ENCODE results near the gene RETREG1.

DNA sequence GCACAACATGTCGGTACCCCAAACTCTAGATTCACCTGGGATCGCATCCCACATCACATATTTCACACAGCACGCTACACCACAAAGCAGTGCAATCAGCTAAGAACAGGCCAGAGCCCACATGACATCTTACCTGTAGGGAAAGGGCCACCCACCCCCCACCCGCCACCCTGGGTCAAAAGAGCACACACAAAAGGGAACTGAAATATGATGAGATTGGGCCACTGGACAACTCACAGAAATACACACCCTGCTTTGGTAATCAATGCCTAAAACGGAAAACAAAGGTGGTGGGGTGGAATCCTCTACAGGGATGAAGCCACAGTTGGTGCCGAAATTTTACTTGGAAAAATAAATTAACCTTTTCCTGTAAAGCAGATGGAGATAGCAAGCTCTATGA is 13.1 kb downstream of the RETREG1 start:
- TF ChIP-seq, protein P1, sequence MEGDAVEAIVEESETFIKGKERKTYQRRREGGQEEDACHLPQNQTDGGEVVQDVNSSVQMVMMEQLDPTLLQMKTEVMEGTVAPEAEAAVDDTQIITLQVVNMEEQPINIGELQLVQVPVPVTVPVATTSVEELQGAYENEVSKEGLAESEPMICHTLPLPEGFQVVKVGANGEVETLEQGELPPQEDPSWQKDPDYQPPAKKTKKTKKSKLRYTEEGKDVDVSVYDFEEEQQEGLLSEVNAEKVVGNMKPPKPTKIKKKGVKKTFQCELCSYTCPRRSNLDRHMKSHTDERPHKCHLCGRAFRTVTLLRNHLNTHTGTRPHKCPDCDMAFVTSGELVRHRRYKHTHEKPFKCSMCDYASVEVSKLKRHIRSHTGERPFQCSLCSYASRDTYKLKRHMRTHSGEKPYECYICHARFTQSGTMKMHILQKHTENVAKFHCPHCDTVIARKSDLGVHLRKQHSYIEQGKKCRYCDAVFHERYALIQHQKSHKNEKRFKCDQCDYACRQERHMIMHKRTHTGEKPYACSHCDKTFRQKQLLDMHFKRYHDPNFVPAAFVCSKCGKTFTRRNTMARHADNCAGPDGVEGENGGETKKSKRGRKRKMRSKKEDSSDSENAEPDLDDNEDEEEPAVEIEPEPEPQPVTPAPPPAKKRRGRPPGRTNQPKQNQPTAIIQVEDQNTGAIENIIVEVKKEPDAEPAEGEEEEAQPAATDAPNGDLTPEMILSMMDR (IDR thresholded peaks at IDR 0.05) = no peak
- no peak for TF ChIP-seq POLR2A (IDR thresholded peaks at IDR 0.05)
